AG04450 (cell line): ENCODE results near the gene INPP5E. TPM values are rescaled to one million over a fixed set of nuclear protein-coding genes. Genes with fewer than 3 reads are reported as not detected.

Experiments used
- CTCF ChIA-PET: fragments of 300-600, 350-600 bp; formaldehyde crosslinking; extraction: SDS; loops from one replicate; lab custom pipeline; 2022; ENCODE audit warnings: antibody characterized with exemption, inconsistent platforms; lab: Charles Lee
- POLR2A ChIA-PET: fragments of 350-600 bp; formaldehyde crosslinking; extraction: SDS; loops from one replicate; lab custom pipeline; 2021; ENCODE audit warnings: antibody characterized with exemption, inconsistent platforms; lab: Yijun Ruan, JAX
- DNase-seq: peaks from one replicate; pipeline ENCODE4 v3.0.0-alpha.2; 2011; ENCODE audit warnings: low read depth, low spot score
- H3K27ac ChIP-seq: one replicate; pipeline ENCODE4 v1.5.1; 2012; ENCODE audit warnings: low read depth, low read length, control low read depth
- H3K27me3 ChIP-seq: one replicate; pipeline ENCODE4 v1.6.0; 2012; ENCODE audit warnings: low read length; ENCODE audit not compliant: control insufficient read depth, insufficient read depth
- H3K4me3 ChIP-seq: 2 replicates; pipeline ENCODE4 v1.5.1; 2011; ENCODE audit warnings: mild to moderate bottlenecking, low read depth, low read length, control low read depth
- H3K9me3 ChIP-seq: 2 replicates; pipeline ENCODE4 v1.5.1; 2012; ENCODE audit warnings: low read length; ENCODE audit not compliant: control insufficient read depth, insufficient read depth
- polyA plus RNA-seq: library from polyadenylated mRNA; depleted of rRNA; stranded (reverse); fragments of >200 nt; gene quantifications from 2 replicates; pipeline ENCODE4 v1.2.3, GENCODE V29; 2011
- TF ChIP-seq, protein P1 (sequence below): IDR thresholded peaks from 2 replicates; pipeline ENCODE4 v1.5.1; 2011; ENCODE audit warnings: low read depth, low read length, control low read depth, inconsistent platforms

INPP5E gene
- polyA plus RNA-seq, 1 experiment: 4.3 TPM

DNA sequence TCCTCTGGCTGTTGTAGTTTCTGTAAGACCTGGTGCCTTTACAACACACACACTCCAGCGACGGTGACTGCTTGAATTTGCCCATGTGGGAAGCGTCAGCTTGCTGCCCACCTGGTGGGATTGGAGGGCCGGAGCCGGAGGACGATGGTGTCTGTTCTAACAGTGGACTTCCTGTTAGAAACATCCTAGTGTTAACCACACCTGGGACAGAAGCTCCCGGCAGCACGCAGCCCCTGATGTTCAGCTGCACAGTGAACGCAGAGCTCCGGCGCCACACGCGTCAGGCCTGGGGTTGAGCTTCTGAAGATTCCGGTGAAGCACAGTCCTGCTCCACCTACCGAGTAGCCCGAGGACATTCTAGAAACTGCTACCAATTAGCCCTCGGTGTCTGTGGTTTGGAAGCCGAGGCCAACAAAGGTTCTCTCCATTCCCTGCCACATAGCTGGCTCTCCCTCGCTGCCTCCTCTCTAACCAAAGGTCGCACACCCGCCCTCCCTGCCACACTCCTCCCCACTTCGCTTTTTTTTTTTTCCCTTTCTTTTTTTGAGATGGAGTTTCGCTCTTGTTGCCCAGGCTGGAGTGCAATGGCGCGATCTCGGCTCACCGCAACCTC lies 14.8 kb downstream of the INPP5E start:
- TF ChIP-seq, protein P1, sequence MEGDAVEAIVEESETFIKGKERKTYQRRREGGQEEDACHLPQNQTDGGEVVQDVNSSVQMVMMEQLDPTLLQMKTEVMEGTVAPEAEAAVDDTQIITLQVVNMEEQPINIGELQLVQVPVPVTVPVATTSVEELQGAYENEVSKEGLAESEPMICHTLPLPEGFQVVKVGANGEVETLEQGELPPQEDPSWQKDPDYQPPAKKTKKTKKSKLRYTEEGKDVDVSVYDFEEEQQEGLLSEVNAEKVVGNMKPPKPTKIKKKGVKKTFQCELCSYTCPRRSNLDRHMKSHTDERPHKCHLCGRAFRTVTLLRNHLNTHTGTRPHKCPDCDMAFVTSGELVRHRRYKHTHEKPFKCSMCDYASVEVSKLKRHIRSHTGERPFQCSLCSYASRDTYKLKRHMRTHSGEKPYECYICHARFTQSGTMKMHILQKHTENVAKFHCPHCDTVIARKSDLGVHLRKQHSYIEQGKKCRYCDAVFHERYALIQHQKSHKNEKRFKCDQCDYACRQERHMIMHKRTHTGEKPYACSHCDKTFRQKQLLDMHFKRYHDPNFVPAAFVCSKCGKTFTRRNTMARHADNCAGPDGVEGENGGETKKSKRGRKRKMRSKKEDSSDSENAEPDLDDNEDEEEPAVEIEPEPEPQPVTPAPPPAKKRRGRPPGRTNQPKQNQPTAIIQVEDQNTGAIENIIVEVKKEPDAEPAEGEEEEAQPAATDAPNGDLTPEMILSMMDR: no peak
- POLR2A ChIA-PET: interaction anchor here (1.3 kb wide), 1 partner anchor 16 kb away, joined by 3 read pairs; no protein-coding TSS in a partner anchor

DNA sequence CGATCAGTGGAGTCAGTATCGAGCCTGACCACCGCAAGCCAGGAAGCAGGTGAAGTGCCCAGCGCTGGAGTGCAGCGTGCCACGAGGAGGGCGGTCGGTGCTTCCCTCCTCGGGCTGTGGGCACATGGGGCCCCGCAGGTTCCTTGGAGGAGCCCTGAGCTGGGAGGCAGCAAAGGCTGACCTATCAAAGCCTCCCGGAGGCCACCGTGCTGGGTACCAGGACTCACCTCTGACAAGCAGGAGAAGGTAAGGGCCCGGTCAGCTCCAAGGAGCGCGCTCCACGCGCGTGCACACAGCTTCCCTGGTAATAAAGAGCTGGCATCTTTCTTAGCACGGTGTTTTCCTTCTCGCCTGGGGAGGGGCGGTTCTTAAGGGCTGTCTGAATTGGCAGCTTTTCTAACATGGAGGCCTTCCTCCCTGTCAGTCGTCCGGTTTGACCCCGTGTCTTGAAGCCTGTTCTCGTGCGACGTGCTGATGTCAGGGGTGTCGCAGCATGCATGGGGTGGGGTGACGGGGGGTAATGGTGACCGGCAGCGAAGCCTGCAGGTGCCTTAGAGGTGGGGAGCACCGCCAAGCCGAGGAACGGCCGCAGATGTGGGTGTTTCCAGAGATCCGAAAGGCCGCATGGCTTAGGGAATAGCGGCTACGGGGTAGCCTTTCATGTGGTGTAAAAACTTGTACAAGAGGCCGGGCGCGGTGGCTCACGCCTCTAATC lies 16.1 kb downstream of the INPP5E start:
- Histone ChIP-seq H3K9me3 (no peaks in the 10 kb centered on the region; the same call in 1 of the 2 replicates), H3K27me3 (no peaks in the 10 kb centered on the region), H3K4me3 (no peak overlapping the region), H3K27ac (no peak overlapping the region)
- POLR2A ChIA-PET: no interaction called here
- TF ChIP-seq, protein P1: no peak
- CTCF ChIA-PET: interaction anchor here (0.8 kb wide), 1 partner anchor 813 kb away, joined by 3 read pairs; no protein-coding TSS in a partner anchor
- no peak for DNase-seq

More for the DNA sequence above, 14.8 kb downstream of the INPP5E start:
- Histone ChIP-seq H3K27ac (no peak overlapping the region), H3K27me3 (no peaks in the 10 kb centered on the region), H3K9me3 (no peaks in the 10 kb centered on the region; the same call in 1 of the 2 replicates), H3K4me3 (no peak overlapping the region)
- CTCF ChIA-PET: interaction anchor here (0.7 to 0.8 kb wide), 2 partner anchors 61 to 812 kb away, joined by 3 read pairs; partner anchors contain the start of gene DNLZ
- no peak for DNase-seq

DNA sequence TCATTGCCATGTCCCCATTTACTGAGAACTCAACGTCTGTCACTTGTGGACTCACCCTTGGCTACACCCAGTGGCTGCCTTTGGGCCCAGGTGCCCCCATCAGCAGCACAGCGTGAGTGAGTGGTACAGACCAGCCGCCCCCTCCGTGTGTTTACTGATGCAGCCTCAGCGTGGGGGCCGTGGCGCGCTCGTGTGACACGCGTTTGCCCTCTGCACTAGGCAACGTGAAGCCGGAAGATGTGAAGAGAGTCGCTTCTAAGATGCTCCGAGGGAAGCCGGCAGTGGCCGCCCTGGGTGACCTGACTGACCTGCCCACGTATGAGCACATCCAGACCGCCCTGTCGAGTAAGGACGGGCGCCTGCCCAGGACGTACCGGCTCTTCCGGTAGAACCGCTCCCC lies 16.8 kb downstream of the INPP5E start:
- DNase-seq: no peak
- ChIA-PET CTCF (no interaction called here), POLR2A (no interaction called here)
- Histone ChIP-seq H3K27me3 (no peaks in the 10 kb centered on the region), H3K27ac (no peak overlapping the region), H3K4me3 (no peak overlapping the region), H3K9me3 (no peaks in the 10 kb centered on the region; the same call in 1 of the 2 replicates)
- TF ChIP-seq, protein P1: no peak

DNA sequence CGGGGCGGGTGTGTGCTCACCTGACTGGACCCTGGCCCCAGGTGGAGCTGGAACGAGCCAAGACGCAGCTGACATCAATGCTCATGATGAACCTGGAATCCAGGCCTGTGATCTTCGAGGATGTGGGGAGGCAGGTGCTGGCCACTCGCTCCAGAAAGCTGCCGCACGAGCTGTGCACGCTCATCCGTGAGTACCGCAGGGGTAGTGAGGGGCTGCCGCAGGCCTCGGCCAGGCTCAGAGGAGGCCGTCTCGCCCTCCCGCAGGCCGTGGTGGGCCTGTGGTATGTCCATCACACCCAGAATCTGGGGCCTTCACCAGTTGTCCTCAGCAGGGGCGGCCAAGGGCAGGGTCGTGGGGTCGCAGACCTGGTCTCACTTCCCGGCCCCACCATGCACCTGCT lies 17.9 kb downstream of the INPP5E start:
- CTCF ChIA-PET: no interaction called here
- no peak for DNase-seq
- TF ChIP-seq, protein P1: no peak
- POLR2A ChIA-PET: no interaction called here
- Histone ChIP-seq H3K27ac (no peak overlapping the region), H3K27me3 (no peaks in the 10 kb centered on the region), H3K9me3 (no peaks in the 10 kb centered on the region; the same call in 1 of the 2 replicates), H3K4me3 (no peak overlapping the region)

DNA sequence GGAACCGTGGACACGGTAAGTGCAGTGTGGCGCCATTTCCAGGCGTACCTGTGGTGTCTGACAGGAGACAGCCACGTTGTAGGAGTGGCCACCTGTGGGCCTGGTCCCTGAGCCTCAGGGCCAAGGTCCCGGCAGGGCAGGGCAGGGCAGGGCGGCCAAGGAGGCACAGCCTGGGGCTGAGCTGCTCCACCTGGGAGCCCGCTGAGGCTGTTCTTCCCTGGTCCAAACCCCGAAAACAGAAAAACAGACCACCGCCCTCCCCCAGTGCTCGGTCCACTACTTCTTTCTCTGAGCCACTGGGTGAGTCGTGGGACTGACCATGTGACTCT lies 20.6 kb downstream of the INPP5E start:
- ChIA-PET CTCF (interaction anchor here (1.0 kb wide), 1 partner anchor 56 kb away, joined by 3 read pairs; the partner anchor contains the start of gene DNLZ), POLR2A (no interaction called here)
- TF ChIP-seq, protein P1: no peak
- Histone ChIP-seq H3K27me3 (no peaks in the 10 kb centered on the region), H3K4me3 (no peak overlapping the region), H3K27ac (no peak overlapping the region), H3K9me3 (no peaks in the 10 kb centered on the region; the same call in 1 of the 2 replicates)
- DNase-seq: no peak
